ENCODE measurements around the gene KCND2. TPM values are rescaled to one million over a fixed set of nuclear protein-coding genes. Genes with fewer than 3 reads are reported as not detected.

The KCND2 gene
- total RNA-seq, 4 donors from 2014 or later, result 0.07 to 0.93 (median 0.30) TPM

DNA sequence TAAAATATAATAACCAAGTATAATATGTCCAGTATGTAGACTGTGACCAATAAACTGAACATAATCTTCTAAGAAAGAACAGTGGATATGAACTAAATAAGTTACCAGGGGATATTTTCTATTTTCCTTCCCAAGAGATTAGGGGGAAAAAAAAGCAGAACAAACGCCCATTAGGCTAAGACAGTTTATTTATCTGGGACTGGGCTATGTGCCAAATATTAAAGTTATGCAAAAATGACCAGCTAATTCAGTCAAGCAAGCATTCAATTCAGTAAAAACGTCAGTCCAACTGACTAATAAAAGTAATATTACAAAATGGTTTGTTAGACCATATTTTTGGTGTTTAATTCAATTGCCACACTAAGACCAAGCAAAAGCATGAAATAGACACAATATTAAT is 462.8 kb downstream of the KCND2 start:
- H3K27ac ChIP-seq, result no peak overlapping the region
- intact Hi-C loops (cut with DNase I; ENCODE audit: low total_unique reads), result no loop called here
- ATAC-seq, result no peak
- TF ChIP-seq, protein P1, sequence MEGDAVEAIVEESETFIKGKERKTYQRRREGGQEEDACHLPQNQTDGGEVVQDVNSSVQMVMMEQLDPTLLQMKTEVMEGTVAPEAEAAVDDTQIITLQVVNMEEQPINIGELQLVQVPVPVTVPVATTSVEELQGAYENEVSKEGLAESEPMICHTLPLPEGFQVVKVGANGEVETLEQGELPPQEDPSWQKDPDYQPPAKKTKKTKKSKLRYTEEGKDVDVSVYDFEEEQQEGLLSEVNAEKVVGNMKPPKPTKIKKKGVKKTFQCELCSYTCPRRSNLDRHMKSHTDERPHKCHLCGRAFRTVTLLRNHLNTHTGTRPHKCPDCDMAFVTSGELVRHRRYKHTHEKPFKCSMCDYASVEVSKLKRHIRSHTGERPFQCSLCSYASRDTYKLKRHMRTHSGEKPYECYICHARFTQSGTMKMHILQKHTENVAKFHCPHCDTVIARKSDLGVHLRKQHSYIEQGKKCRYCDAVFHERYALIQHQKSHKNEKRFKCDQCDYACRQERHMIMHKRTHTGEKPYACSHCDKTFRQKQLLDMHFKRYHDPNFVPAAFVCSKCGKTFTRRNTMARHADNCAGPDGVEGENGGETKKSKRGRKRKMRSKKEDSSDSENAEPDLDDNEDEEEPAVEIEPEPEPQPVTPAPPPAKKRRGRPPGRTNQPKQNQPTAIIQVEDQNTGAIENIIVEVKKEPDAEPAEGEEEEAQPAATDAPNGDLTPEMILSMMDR (IDR thresholded peaks at IDR 0.05 in 4 of 5, conservative IDR thresholded peaks at IDR 0.05 in 1 of 5), result no peak
- TF ChIP-seq POLR2A (IDR thresholded peaks at IDR 0.05), result no peak
- in situ Hi-C loops (cut with MboI; ENCODE audit: low sequenced_read_pairs in 4 of 4), result no loop called here
- no peak for DNase-seq
- H3K4me3 ChIP-seq, result no peak overlapping the region
- no peaks in the 10 kb centered on the region for H3K9me3 ChIP-seq
- H3K36me3 ChIP-seq, result no peaks in the 10 kb centered on the region
- no peaks in the 10 kb centered on the region for H3K27me3 ChIP-seq
- peaks cover 0 to 8% of the 10 kb centered on the region in 2 donors for H3K4me1 ChIP-seq

DNA sequence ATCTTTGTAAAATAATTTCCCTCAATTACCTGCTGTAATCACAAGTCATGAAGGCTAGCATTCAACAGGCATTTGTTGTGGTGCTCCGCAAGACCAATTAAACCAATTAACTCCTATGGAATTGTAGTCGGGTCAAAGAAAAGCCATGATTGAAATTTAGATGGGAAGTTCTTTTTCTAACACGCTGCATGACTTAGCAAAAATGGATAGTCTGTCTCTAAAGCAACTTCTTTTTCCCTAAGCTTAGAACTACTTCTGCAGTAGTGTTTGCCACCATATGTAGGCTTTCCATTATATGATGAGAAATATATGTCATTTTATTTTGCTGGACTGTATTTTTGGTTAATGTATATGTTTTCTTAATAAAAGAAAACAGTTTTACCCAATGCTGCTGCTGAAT is 465.8 kb downstream of the KCND2 start:
- intact Hi-C loops (cut with DNase I; ENCODE audit: low total_unique reads) (no loop called here), in situ Hi-C loops (cut with MboI; ENCODE audit: low sequenced_read_pairs in 4 of 4) (no loop called here)
- no peak for DNase-seq
- Histone ChIP-seq H3K27ac (no peak overlapping the region), H3K36me3 (no peaks in the 10 kb centered on the region), H3K9me3 (no peaks in the 10 kb centered on the region), H3K27me3 (no peaks in the 10 kb centered on the region), H3K4me1 (peaks cover 9 to 18% of the 10 kb centered on the region in 2 donors), H3K4me3 (no peak overlapping the region)
- no peak for ATAC-seq
- TF ChIP-seq, protein P1 (IDR thresholded peaks at IDR 0.05 in 4 of 5, conservative IDR thresholded peaks at IDR 0.05 in 1 of 5), result no peak
- TF ChIP-seq POLR2A (IDR thresholded peaks at IDR 0.05), result no peak

DNA sequence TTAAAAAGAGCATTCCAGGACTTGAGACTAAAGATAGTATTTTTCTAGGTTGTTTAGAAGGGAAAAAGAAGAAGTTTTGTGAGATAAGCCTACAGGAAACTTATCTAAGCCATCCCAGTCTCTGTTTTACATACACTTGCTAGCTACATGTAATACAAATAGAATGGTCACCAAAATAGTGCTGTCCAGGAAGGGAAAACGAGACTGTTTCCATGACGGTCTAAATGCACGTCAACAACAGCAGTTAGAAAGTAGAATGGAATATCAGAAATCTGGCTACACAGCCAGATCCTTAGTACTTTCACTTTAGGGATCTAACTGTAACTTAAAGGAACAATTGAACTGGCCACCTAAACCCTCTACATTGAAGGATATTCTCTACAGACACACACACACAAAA is 467.4 kb downstream of the KCND2 start:
- H3K27ac ChIP-seq, result no peak overlapping the region
- no peaks in the 10 kb centered on the region for H3K27me3 ChIP-seq
- in situ Hi-C loops (cut with MboI; ENCODE audit: low sequenced_read_pairs in 4 of 4), result no loop called here
- no peak for DNase-seq
- intact Hi-C loops (cut with DNase I; ENCODE audit: low total_unique reads), result no loop called here
- TF ChIP-seq, protein P1 (IDR thresholded peaks at IDR 0.05 in 4 of 5, conservative IDR thresholded peaks at IDR 0.05 in 1 of 5), result no peak
- TF ChIP-seq POLR2A (IDR thresholded peaks at IDR 0.05), result no peak
- peak overlapping the region; percentile 32 to 37 (median 34) for H3K4me3 ChIP-seq
- H3K4me1 ChIP-seq, result peaks cover 9 to 18% of the 10 kb centered on the region in 2 donors
- H3K9me3 ChIP-seq, result no peaks in the 10 kb centered on the region
- no peaks in the 10 kb centered on the region for H3K36me3 ChIP-seq
- peak in 1 of 2 donors; percentile 21 for ATAC-seq

DNA sequence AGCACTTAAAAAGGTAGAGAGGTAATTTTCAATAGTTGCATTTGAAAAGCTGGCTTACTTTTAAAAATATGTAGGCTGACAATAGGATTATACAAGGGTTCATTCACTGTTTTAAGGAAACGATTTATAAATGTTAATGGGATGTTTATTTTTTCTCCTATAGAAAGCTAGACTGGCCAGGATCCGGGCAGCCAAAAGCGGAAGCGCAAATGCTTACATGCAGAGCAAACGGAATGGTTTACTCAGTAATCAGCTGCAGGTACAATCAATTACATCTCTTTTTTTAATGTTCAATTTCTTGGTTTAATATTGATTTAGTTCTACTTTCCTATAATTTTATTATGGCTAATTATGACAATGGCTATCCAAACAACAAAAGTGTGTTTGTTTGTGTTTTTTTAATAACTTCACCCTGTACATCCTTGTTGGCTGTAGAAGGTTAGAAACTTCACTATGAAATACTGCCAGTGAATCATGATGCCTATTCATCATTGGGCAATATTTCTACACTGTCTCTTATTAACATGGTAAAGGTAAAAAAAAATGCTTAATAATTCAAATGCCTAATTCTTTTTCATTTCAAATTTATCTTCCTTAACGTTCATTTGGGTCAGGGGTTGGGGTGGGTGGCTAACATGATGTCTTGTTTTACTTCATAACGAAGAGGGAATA is 468.5 kb downstream of the KCND2 start:
- in situ Hi-C loops (cut with MboI; ENCODE audit: low sequenced_read_pairs in 4 of 4), result no loop called here
- intact Hi-C loops (cut with DNase I; ENCODE audit: low total_unique reads), result no loop called here
- no peak for ATAC-seq

More for the DNA sequence above, 468.5 kb downstream of the KCND2 start:
- no peak for DNase-seq
- Histone ChIP-seq H3K4me1 (peaks cover 9 to 18% of the 10 kb centered on the region in 2 donors), H3K9me3 (no peaks in the 10 kb centered on the region), H3K27me3 (no peaks in the 10 kb centered on the region), H3K4me3 (no peak overlapping the region), H3K36me3 (no peaks in the 10 kb centered on the region), H3K27ac (no peak overlapping the region)
- no peak for TF ChIP-seq POLR2A (IDR thresholded peaks at IDR 0.05)
- TF ChIP-seq, protein P1 (IDR thresholded peaks at IDR 0.05 in 4 of 5, conservative IDR thresholded peaks at IDR 0.05 in 1 of 5), result no peak

All from gastrocnemius medialis (tissue), 4 donors.